TTC549 (cell line): Measurements from ENCODE around the gene STRIP2.
"Not testable (repeated sequence)": the region's sequence is repeated elsewhere in the genome, so short reads cannot be mapped to it uniquely, and the experiment has no call there.

ENCODE experiments used
- FAIRE-seq: peaks from 2 replicates; lab custom pipeline; 2012; peaks lifted over from hg19 to GRCh38; lab: Jason Lieb, UNC

Gene STRIP2, protein sequence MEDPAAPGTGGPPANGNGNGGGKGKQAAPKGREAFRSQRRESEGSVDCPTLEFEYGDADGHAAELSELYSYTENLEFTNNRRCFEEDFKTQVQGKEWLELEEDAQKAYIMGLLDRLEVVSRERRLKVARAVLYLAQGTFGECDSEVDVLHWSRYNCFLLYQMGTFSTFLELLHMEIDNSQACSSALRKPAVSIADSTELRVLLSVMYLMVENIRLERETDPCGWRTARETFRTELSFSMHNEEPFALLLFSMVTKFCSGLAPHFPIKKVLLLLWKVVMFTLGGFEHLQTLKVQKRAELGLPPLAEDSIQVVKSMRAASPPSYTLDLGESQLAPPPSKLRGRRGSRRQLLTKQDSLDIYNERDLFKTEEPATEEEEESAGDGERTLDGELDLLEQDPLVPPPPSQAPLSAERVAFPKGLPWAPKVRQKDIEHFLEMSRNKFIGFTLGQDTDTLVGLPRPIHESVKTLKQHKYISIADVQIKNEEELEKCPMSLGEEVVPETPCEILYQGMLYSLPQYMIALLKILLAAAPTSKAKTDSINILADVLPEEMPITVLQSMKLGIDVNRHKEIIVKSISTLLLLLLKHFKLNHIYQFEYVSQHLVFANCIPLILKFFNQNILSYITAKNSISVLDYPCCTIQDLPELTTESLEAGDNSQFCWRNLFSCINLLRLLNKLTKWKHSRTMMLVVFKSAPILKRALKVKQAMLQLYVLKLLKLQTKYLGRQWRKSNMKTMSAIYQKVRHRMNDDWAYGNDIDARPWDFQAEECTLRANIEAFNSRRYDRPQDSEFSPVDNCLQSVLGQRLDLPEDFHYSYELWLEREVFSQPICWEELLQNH

GRCh38 chr7:129433847-129434674 lies at the start of gene STRIP2:
Gene STRIP2 (plus strand): TSS chr7:129434432. CDS start chr7:129434473, 41 bp downstream.
- FAIRE-seq, result no peak

DNA sequence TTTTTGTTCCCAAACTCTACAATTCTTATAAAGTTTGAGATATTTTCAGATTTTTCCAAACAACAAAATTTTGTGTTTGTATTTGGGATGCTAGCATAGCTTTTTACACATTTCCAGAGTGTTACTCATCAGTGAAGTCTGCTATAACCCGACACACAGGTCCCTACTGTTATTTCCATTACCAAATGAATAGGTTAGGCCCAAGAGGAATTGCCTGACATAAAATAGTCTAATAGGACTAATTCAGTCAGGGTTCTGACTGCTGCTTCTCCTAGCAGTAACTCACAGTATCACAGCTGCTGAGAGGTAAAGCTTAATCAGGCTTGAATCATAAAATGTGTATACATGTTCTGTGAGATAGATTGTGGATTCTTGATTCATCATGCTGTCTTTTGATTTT lies 49.1 kb upstream of the STRIP2 start:
- FAIRE-seq, result no peak

DNA sequence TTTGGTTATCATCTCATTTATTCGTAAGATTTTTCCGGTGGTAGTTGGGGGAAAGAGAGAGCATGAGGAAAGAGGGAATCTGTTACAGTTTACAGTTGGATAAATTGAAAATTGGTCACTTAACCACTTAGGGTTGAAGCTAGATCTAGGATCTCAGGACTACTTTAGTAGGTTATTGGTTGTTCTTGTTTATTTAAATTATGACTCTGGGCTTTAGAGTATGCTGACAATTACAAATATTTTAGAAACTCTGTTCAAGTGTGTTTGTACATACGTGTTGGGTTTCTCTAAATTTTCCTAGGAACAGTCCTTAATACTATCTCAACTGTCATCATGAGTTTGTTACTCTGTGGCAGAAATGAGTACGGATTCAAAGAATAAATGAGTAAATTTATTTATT lies 48.6 kb upstream of the STRIP2 start:
- FAIRE-seq, result no peak

DNA sequence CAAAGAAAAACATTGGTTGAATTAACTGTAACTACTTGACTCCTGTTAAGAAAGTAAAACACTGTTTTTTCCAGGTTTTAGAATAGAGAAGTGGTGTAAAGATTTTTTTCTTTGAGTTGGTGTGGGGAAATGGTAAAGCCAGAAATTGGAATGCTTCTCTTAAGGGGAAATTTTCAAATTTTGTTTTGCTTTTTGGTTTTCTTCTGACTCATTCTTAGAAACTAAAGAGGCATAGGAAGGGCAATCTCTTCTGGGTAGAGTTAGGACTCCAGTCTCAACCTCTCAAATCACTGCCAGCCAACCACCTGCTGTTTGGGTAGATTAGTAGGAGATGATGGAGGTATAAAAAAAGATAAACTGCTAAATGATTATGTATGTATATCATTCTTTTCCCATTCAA lies 47.7 kb upstream of the STRIP2 start:
- no peak for FAIRE-seq

- no peak for FAIRE-seq
These were observed 46.7 kb upstream of the STRIP2 start for GRCh38 chr7:129387537-129387936.

DNA sequence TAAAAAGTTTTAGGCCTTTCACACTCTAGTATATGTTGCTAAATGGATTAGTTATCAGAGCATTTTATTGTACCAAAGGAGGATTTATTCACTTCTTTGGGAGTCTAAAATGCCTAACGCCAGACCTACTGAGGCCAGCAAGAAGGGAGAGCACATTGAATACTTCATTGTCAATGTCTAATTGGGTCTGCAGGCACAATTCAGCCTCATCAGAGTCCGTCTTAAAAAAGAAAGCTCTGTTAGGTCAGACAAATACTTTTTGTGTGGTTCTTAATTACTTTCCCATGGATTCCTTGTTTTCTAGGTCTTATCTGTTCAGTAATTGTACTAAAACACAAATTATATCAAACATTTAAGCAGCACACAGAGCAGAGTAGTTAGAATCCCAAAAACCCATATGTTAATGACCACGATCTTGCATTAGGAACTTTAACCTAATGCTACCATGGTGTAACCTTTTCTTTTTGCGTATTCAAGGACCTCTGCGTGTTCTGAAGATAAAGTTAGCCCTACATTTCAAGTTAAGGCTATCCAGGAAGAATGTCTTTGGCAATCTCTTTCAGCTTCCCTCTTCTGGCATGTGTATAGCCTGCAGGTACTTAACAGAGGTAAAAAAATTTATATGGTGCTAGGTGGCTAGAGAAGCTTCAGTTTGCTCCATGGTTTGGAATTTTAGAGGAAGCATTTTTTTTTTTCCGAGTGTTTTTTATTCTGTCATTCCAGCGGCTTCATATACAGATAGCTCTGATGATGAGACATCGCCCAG lies 45.7 kb upstream of the STRIP2 start:
- no peak for FAIRE-seq

DNA sequence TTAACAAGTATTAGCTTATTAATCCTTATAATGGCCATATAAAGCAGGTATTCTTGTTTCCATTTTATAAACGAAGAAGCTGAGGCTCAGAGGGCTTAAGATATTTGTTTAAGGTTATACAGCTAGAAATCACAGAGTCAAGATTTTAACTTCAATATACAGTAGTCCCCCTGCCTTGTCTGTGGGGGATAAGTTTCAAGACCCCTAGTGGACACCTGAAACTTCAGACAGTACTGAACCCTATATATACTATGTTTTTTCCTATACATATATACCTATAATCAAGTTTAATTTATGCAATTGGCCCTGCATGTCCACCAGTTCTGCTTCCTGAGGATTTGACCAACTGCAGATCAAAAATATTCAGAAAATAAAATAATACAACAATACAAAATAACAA lies 44.4 kb upstream of the STRIP2 start:
- FAIRE-seq, result no peak

- no peak for FAIRE-seq
These were observed 43.9 kb upstream of the STRIP2 start for GRCh38 chr7:129390314-129390713.

- no peak for FAIRE-seq
These were observed 42.6 kb upstream of the STRIP2 start for GRCh38 chr7:129391546-129392171.

GRCh38 chr7:129393255-129393654 lies 41.0 kb upstream of the STRIP2 start:
- FAIRE-seq, result no peak

- no peak for FAIRE-seq
These were observed 40.1 kb upstream of the STRIP2 start for GRCh38 chr7:129394101-129394500.

- FAIRE-seq, result no peak
These were observed 39.0 kb upstream of the STRIP2 start for GRCh38 chr7:129394982-129395914.

DNA sequence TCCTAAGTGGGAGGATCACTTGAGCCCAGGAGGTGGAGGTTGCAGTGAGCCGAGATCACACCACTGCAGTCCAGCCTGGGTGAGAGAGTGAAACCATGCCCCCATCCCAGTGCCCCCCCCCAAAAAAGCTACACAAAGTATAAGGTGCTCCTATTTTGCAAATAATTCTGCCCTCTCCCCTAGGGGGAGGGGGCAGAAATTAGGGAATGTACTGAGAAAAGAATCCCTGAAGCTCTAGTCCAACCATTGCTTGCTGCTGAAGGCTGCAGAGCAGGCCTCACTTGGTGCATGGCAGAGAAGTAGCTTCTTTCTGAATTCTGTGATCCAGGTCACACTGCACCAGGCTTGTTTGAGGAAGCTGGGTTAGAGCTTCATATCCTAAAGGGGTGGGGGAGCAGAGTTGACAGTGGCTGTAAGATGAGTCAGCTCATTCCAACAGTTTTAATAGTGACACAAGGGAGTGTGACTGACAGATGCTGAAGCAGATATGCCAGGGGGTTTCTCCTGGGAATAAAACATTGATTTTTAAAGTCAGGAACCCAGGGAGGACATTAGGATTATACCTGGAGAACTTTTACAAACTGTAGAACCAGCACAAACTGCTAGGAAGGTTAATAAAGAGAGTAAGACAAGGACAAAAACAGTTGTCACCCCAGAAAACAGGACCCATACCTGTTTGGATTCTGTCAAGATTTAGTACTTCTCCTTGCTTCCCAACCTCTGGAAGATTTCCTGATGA lies 32.8 kb upstream of the STRIP2 start:
- FAIRE-seq, result no peak

GRCh38 chr7:129401967-129402860 lies 32.0 kb upstream of the STRIP2 start:
- FAIRE-seq, result no peak

DNA sequence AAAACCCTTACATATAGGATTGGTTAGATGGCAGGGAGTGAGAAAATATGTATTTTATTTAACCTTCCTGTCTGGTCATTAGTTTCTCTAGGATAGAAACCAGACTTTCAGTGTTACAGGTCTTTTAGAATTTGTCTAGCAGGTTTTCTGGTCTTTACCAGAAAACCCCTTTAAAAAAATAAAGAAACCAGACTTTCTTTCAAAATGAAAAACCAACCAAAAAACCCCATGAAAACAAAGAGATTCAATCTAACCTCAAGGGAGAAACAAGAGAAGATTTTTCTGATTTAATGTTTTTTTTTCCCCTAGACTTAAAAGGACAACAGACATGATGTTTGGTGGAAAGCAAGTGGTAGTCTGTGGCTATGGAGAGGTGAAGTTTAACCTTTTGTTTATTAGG lies 28.7 kb upstream of the STRIP2 start:
- no peak for FAIRE-seq

DNA sequence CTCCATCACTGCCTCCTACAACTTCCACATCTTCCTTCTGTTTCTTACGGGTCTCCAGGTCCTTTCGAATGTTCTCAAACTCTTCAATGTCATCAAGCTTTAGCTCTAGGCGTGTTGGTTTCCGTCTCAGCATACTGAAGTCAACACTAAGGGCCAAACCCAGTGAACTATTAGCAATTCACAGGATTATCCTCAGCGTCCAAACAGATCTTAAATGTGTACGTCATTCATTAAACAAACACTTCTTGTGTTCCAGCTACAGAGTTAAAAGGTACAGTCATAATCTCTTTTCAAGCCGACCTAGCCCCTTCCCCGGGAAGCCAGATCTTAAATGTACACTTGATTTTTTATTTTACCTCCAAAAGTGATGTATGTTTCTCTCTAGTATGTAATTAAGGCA lies 24.0 kb upstream of the STRIP2 start:
- FAIRE-seq, result not testable (repeated sequence)

GRCh38 chr7:129412501-129412900 lies 21.7 kb upstream of the STRIP2 start:
- no peak for FAIRE-seq

DNA sequence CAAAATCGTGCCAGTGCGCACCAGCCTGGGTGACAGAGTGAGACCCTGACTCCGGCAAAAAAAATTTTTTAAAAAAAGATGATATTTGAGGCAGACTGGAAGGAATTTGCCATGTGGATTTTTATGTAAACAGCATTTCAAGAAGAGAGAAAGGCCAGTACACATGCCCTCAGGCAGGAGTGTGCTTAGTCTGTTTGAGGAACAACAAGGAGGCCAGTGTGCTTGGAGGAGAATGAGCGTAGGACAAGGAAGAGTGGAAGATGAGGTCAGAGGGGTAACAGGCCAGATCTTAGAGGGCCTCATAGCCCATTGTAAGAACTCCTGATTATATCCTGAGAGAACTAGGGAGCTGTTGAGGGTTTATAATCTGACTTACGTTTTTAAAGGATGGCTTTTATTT lies 17.2 kb upstream of the STRIP2 start:
- no peak for FAIRE-seq
